MM.1S (cell line): ENCODE data around the gene TTC28.
"Not testable (repeated sequence)": the region's sequence is repeated elsewhere in the genome, so short reads cannot be mapped to it uniquely, and the experiment has no call there.

Experiments
- DNase-seq: peaks from one replicate; pipeline ENCODE4 v3.0.0-alpha.2; 2015
- H2AFZ ChIP-seq: fragments of 300-600 bp; sonication (generic); 2 replicates; pipeline ENCODE4 v1.6.0; 2016; ENCODE audit warnings: antibody characterized with exemption, low read length
- H3F3A ChIP-seq: fragments of 300-600 bp; sonication (generic); 2 replicates; pipeline ENCODE4 v1.6.1; 2016; ENCODE audit warnings: mild to moderate bottlenecking, antibody characterized with exemption, low read length, moderate library complexity, mixed read lengths; ENCODE audit not compliant: insufficient read depth
- H3K27ac ChIP-seq: fragments of 300-600 bp; sonication (generic); 2 replicates; pipeline ENCODE4 v1.5.1; 2016; ENCODE audit warnings: mild to moderate bottlenecking, low read length
- H3K27me3 ChIP-seq: fragments of 300-600 bp; sonication (generic); replicated peaks from 2 replicates; pipeline ENCODE4 v1.6.0; 2016; ENCODE audit warnings: low read length; ENCODE audit not compliant: insufficient read depth
- H3K36me3 ChIP-seq: fragments of 300-600 bp; sonication (generic); replicated peaks from 2 replicates; pipeline ENCODE4 v1.6.1; 2016; ENCODE audit warnings: mild to moderate bottlenecking, low read length, mixed read lengths; ENCODE audit not compliant: insufficient read depth
- H3K4me1 ChIP-seq: fragments of 300-600 bp; sonication (generic); 2 replicates; pipeline ENCODE4 v1.6.1; 2016; ENCODE audit warnings: low read length, mixed read lengths
- H3K4me2 ChIP-seq: fragments of 300-600 bp; sonication (generic); 2 replicates; pipeline ENCODE4 v1.6.0; 2016; ENCODE audit warnings: low read depth, low read length
- H3K4me3 ChIP-seq: fragments of 300-600 bp; sonication (generic); 2 replicates; pipeline ENCODE4 v1.5.1; 2016; ENCODE audit warnings: low read length, mixed read lengths
- H3K79me2 ChIP-seq: fragments of 300-600 bp; sonication (generic); 2 replicates; pipeline ENCODE4 v1.6.1; 2016; ENCODE audit warnings: mixed run types, low read length, mixed read lengths
- H3K9ac ChIP-seq: fragments of 300-600 bp; sonication (generic); 2 replicates; pipeline ENCODE4 v1.6.1; 2016; ENCODE audit warnings: low read length, mixed read lengths
- H3K9me2 ChIP-seq: fragments of 300-600 bp; sonication (generic); replicated peaks from 2 replicates; pipeline ENCODE4 v1.6.1; 2016; ENCODE audit warnings: mild to moderate bottlenecking, low read length, mixed read lengths; ENCODE audit not compliant: insufficient read depth
- H3K9me3 ChIP-seq: fragments of 300-600 bp; sonication (generic); replicated peaks from 2 replicates; pipeline ENCODE4 v1.6.1; 2016; ENCODE audit warnings: mild to moderate bottlenecking, low read length, mixed read lengths; ENCODE audit not compliant: insufficient read depth
- H4K20me1 ChIP-seq: fragments of 300-600 bp; sonication (generic); 2 replicates; pipeline ENCODE4 v1.6.1; 2016; ENCODE audit warnings: mild to moderate bottlenecking, low read length, moderate library complexity, mixed read lengths; ENCODE audit not compliant: insufficient read depth
- CTCF ChIP-seq: fragments of 300-600 bp; sonication (generic); IDR thresholded peaks from 2 replicates; pipeline ENCODE4 v1.5.1; 2016; ENCODE audit warnings: antibody characterized with exemption, low read length, mixed read lengths
- EZH2 ChIP-seq: fragments of 300-600 bp; sonication (generic); optimal IDR thresholded peaks from 2 replicates; pipeline ENCODE3; 2017; ENCODE audit warnings: low read depth, mild to moderate bottlenecking, antibody characterized with exemption, low read length, mixed read lengths
- EZH2phosphoT487 ChIP-seq: fragments of 300-600 bp; sonication (generic); IDR thresholded peaks from 2 replicates; pipeline ENCODE4 v1.6.1; 2018; ENCODE audit warnings: antibody characterized with exemption, low read length

TTC28 gene

GRCh38 chr22:28619236-28619635, 60.4 kb downstream of the TTC28 start:
- Histone ChIP-seq H3K36me3 (no peaks in the 10 kb centered on the region), H4K20me1 (no peaks in the 10 kb centered on the region), H3K27ac (no peak overlapping the region), H3K9ac (no peak overlapping the region), H3F3A (no peaks in the 10 kb centered on the region), H3K79me2 (no peaks in the 10 kb centered on the region), H3K4me2 (no peak overlapping the region), H3K4me3 (no peak overlapping the region), H3K27me3 (no peaks in the 10 kb centered on the region), H3K9me2 (no peaks in the 10 kb centered on the region), H2AFZ (no peak overlapping the region), H3K9me3 (no peaks in the 10 kb centered on the region), H3K4me1 (no peaks in the 10 kb centered on the region)
- TF ChIP-seq EZH2 = no peak
- no peak for TF ChIP-seq EZH2phosphoT487
- no peak for TF ChIP-seq CTCF
- DNase-seq = no peak

GRCh38 chr22:28615423-28615822, 64.2 kb downstream of the TTC28 start:
- not testable (repeated sequence) for H3K27ac ChIP-seq, H3K79me2 ChIP-seq, H3K9me2 ChIP-seq, H3K4me1 ChIP-seq, H3K27me3 ChIP-seq, H3K9ac ChIP-seq, H3F3A ChIP-seq, DNase-seq, H4K20me1 ChIP-seq, H3K9me3 ChIP-seq, H3K36me3 ChIP-seq, H2AFZ ChIP-seq, H3K4me3 ChIP-seq, H3K4me2 ChIP-seq

GRCh38 chr22:28609921-28610320, 69.7 kb downstream of the TTC28 start:
- no peaks in the 10 kb centered on the region for H4K20me1 ChIP-seq
- DNase-seq = peak; percentile 24

GRCh38 chr22:28608546-28608945, 71.1 kb downstream of the TTC28 start:
- TF ChIP-seq EZH2 (no peak), EZH2phosphoT487 (no peak), CTCF (no peak)
- Histone ChIP-seq H3K9me3 (no peaks in the 10 kb centered on the region), H3K9ac (no peak overlapping the region), H4K20me1 (no peaks in the 10 kb centered on the region), H3K9me2 (no peaks in the 10 kb centered on the region), H3K4me1 (no peaks in the 10 kb centered on the region), H3K27me3 (no peaks in the 10 kb centered on the region), H3K79me2 (no peaks in the 10 kb centered on the region), H3K4me3 (no peak overlapping the region), H2AFZ (no peak overlapping the region), H3K36me3 (no peaks in the 10 kb centered on the region), H3K4me2 (no peak overlapping the region), H3K27ac (no peak overlapping the region), H3F3A (no peaks in the 10 kb centered on the region)
- DNase-seq = no peak

More at GRCh38 chr22:28609921-28610320, 69.7 kb downstream of the TTC28 start:
- Histone ChIP-seq H3K4me3 (no peak overlapping the region), H3K27ac (no peak overlapping the region), H3F3A (no peaks in the 10 kb centered on the region), H3K4me1 (no peaks in the 10 kb centered on the region), H3K36me3 (no peaks in the 10 kb centered on the region), H3K27me3 (no peaks in the 10 kb centered on the region), H3K79me2 (no peaks in the 10 kb centered on the region), H2AFZ (no peak overlapping the region), H3K4me2 (no peak overlapping the region), H3K9me2 (no peaks in the 10 kb centered on the region), H3K9ac (no peak overlapping the region), H3K9me3 (no peaks in the 10 kb centered on the region)
- TF ChIP-seq EZH2 = no peak
- no peak for TF ChIP-seq EZH2phosphoT487
- no peak for TF ChIP-seq CTCF
